ENCODE data around the gene MROH2B.

The MROH2B gene

GRCh38 chr5:40972434-40972833, 98.7 kb downstream of the MROH2B start:
- no peak for TF ChIP-seq CTCF (conservative IDR thresholded peaks at IDR 0.05)
- H3K27ac ChIP-seq = no peak overlapping the region

GRCh38 chr5:40962207-40962955, 108.8 kb downstream of the MROH2B start:
- H3K27ac ChIP-seq = no peak overlapping the region
- peak; percentile 62 for TF ChIP-seq CTCF (conservative IDR thresholded peaks at IDR 0.05)

- no peak for TF ChIP-seq CTCF (conservative IDR thresholded peaks at IDR 0.05)
- no peak overlapping the region for H3K27ac ChIP-seq
These were observed 111.1 kb downstream of the MROH2B start for GRCh38 chr5:40960037-40960436.

GRCh38 chr5:40958811-40959210, 112.3 kb downstream of the MROH2B start:
- H3K27ac ChIP-seq = no peak overlapping the region
- no peak for TF ChIP-seq CTCF (conservative IDR thresholded peaks at IDR 0.05)

GRCh38 chr5:40957048-40957447, 114.1 kb downstream of the MROH2B start:
- TF ChIP-seq CTCF (conservative IDR thresholded peaks at IDR 0.05) = no peak
- no peak overlapping the region for H3K27ac ChIP-seq

GRCh38 chr5:40955313-40955712, 115.8 kb downstream of the MROH2B start:
- H3K27ac ChIP-seq = no peak overlapping the region
- no peak for TF ChIP-seq CTCF (conservative IDR thresholded peaks at IDR 0.05)
